ENCODE measurements around the gene KLF3.
A peak's percentile ranks its signal among the peaks of the same experiment; 100 is the strongest.

The KLF3 gene

GRCh38 chr4:38723726-38724474, 59.9 kb downstream of the KLF3 start:
- no peak overlapping the region for H3K4me3 ChIP-seq (ENCODE audit: low read depth, low read length)
- no peak for DNase-seq (ENCODE audit: low read depth)
- no peak for TF ChIP-seq CTCF (IDR thresholded peaks at IDR 0.05; ENCODE audit: control insufficient read depth, extremely low read depth, insufficient read depth)

GRCh38 chr4:38724475-38724808, 60.4 kb downstream of the KLF3 start:
- H3K4me3 ChIP-seq (ENCODE audit: low read depth, low read length) = no peak overlapping the region
- no peak for DNase-seq (ENCODE audit: low read depth)
- TF ChIP-seq CTCF (IDR thresholded peaks at IDR 0.05; ENCODE audit: control insufficient read depth, extremely low read depth, insufficient read depth) = no peak

- DNase-seq (ENCODE audit: low read depth) = peak; percentile 73
- peak; percentile 52 for TF ChIP-seq CTCF (IDR thresholded peaks at IDR 0.05; ENCODE audit: control insufficient read depth, extremely low read depth, insufficient read depth)
- H3K4me3 ChIP-seq (ENCODE audit: low read depth, low read length) = no peak overlapping the region
These were observed 64.7 kb downstream of the KLF3 start for GRCh38 chr4:38728631-38729141.

- TF ChIP-seq CTCF (IDR thresholded peaks at IDR 0.05; ENCODE audit: control insufficient read depth, extremely low read depth, insufficient read depth) = no peak
- no peak overlapping the region for H3K4me3 ChIP-seq (ENCODE audit: low read depth, low read length)
- DNase-seq (ENCODE audit: low read depth) = no peak
These were observed 66.5 kb downstream of the KLF3 start for GRCh38 chr4:38730493-38730829.

GRCh38 chr4:38730830-38731646, 67.0 kb downstream of the KLF3 start:
- TF ChIP-seq CTCF (IDR thresholded peaks at IDR 0.05; ENCODE audit: control insufficient read depth, extremely low read depth, insufficient read depth) = peak; percentile 88
- no peak for DNase-seq (ENCODE audit: low read depth)

GRCh38 chr4:38733663-38734062, 69.7 kb downstream of the KLF3 start:
- no peak overlapping the region for H3K4me3 ChIP-seq (ENCODE audit: low read depth, low read length)
- no peak for DNase-seq (ENCODE audit: low read depth)
- TF ChIP-seq CTCF (IDR thresholded peaks at IDR 0.05; ENCODE audit: control insufficient read depth, extremely low read depth, insufficient read depth) = no peak

More at GRCh38 chr4:38730830-38731646, 67.0 kb downstream of the KLF3 start:
- no peak overlapping the region for H3K4me3 ChIP-seq (ENCODE audit: low read depth, low read length)
